K562 (cell line): ENCODE results near the gene GABRB2. TPM values are rescaled to one million over a fixed set of nuclear protein-coding genes. Genes with fewer than 3 reads are reported as not detected.

Source experiments
- ATAC-seq: fragments of 200-7000 bp; cut with Tn5 transposase; 3 replicates; pipeline ENCODE4 v1.9.1; 2020; ENCODE audit warnings: moderate library complexity
- BruUV-seq: library from RNA; stranded (reverse); fragments of 400-500 nt; replicated peaks from 2 replicates; lab custom pipeline; 2021; lab: Mats Ljungman, UMichigan
- CTCF ChIA-PET: fragments of 300-600 bp; formaldehyde crosslinking; extraction: SDS; loops from one replicate; lab custom pipeline; 2021; ENCODE audit warnings: low intra/inter-chr PET ratio; lab: Yijun Ruan, JAX
- POLR2A ChIA-PET: fragments of 300-600, 350-650 bp; sonication (Branson Sonifier 250); formaldehyde crosslinking; extraction: SDS; loops from one replicate; lab custom pipeline; 2021; ENCODE audit warnings: antibody characterized with exemption, inconsistent platforms; lab: Yijun Ruan, JAX
- DNase-seq, 4 experiments: peaks; one replicate each; pipeline versions ENCODE4 v3.0.0 to v3.0.0-alpha.2; 2011 to 2018; ENCODE audit warnings: low spot score in 3 of 4, mixed read lengths in 3 of 4; ENCODE audit errors: extremely low read depth in 1 of 4
- FAIRE-seq: peaks from 2 replicates; lab custom pipeline; 2011; peaks lifted over from hg19 to GRCh38; lab: Jason Lieb, UNC
- H2AFZ ChIP-seq: 2 replicates; pipeline ENCODE4 v1.6.0; 2011; ENCODE audit warnings: low read depth, low read length, control low read depth, inconsistent platforms
- H3K27ac ChIP-seq: fragments of 200-600 bp; 3 replicates; pipeline ENCODE4 v1.8.0; 2011; ENCODE audit warnings: low read depth, mild to moderate bottlenecking, control low read depth, inconsistent platforms, low read length, moderate library complexity, mixed read lengths; ENCODE audit errors: extremely low read depth
- H3K27me3 ChIP-seq, 2 experiments: fragments of 300-600 bp in 1 of 2; 2 replicates in 1 of 2; 3 replicates in 1 of 2; pipeline versions ENCODE4 v1.6.0 to v1.8.0; 2011; ENCODE audit warnings: inconsistent platforms in 2 of 2, low read length in 2 of 2, mild to moderate bottlenecking in 1 of 2, mixed read lengths in 1 of 2, moderate library complexity in 1 of 2; ENCODE audit not compliant: control insufficient read depth in 2 of 2, insufficient read depth in 2 of 2
- H3K36me3 ChIP-seq: fragments of 300-600 bp; 3 replicates; pipeline ENCODE4 v1.8.0; 2011; ENCODE audit warnings: mild to moderate bottlenecking, low read length, inconsistent platforms; ENCODE audit not compliant: control insufficient read depth, insufficient read depth
- H3K4me1 ChIP-seq, 2 experiments: fragments of 200-600 bp in 1 of 2; replicated peaks in 1 of 2; 2 replicates in 1 of 2; 3 replicates in 1 of 2; pipeline versions ENCODE4 v1.5.1 to v1.8.0; 2011; ENCODE audit warnings: inconsistent platforms in 2 of 2, low read length in 2 of 2, mild to moderate bottlenecking in 1 of 2, mixed read lengths in 1 of 2, moderate library complexity in 1 of 2; ENCODE audit not compliant: control insufficient read depth in 2 of 2, insufficient read depth in 2 of 2
- H3K4me2 ChIP-seq: 2 replicates; pipeline ENCODE4 v1.6.1; 2011; ENCODE audit warnings: low read length, control low read depth, inconsistent platforms, mixed read lengths; ENCODE audit not compliant: insufficient read depth
- H3K4me3 ChIP-seq: fragments of 200-600 bp; sonication (generic), shearing (Covaris generic); 2 replicates; pipeline ENCODE4 v1.5.1; 2016; ENCODE audit warnings: control low read depth, inconsistent platforms
- H3K79me2 ChIP-seq: fragments of 200-600 bp; 3 replicates; pipeline ENCODE4 v1.8.0; 2011; ENCODE audit warnings: low read length, inconsistent platforms; ENCODE audit not compliant: control insufficient read depth, insufficient read depth
- H3K9ac ChIP-seq, 2 experiments: 2 replicates each; pipeline versions ENCODE4 v1.6.0 to v1.6.1; 2011; ENCODE audit warnings: low read depth in 2 of 2, low read length in 2 of 2, control low read depth in 1 of 2, inconsistent platforms in 1 of 2, mild to moderate bottlenecking in 1 of 2, mixed read lengths in 1 of 2; ENCODE audit not compliant: insufficient read depth in 1 of 2
- H3K9me1 ChIP-seq: one replicate; pipeline ENCODE4 v1.6.0; 2011; ENCODE audit warnings: inconsistent platforms, mild to moderate bottlenecking, low read length, moderate library complexity; ENCODE audit not compliant: control insufficient read depth, insufficient read depth
- H3K9me3 ChIP-seq: replicated peaks from 2 replicates; pipeline ENCODE4 v1.5.1; 2011; ENCODE audit warnings: low read depth, low read length, inconsistent platforms; ENCODE audit not compliant: control insufficient read depth, insufficient read depth
- H4K20me1 ChIP-seq: replicated peaks from 2 replicates; pipeline ENCODE4 v1.6.1; 2011; ENCODE audit warnings: low read length, inconsistent platforms, mixed read lengths; ENCODE audit not compliant: control insufficient read depth, insufficient read depth
- CHD4 ChIP-seq: fragments of 200-600 bp; sonication (generic); IDR thresholded peaks from 3 replicates; pipeline ENCODE4 v1.6.1; 2012; ENCODE audit warnings: low read depth, mild to moderate bottlenecking, mixed read lengths, low read length, inconsistent platforms; ENCODE audit not compliant: insufficient read depth, insufficient replicate concordance, poor library complexity, severe bottlenecking
- FOXM1 ChIP-seq, 2 experiments: fragments of 450-650 bp in 1 of 2; sonication (generic) in 1 of 2; formaldehyde crosslinking in 1 of 2; IDR thresholded peaks; 2 replicates each; pipeline versions ENCODE4 v1.6.1 to v1.9.0; 2017 to 2022; ENCODE audit warnings: low read depth in 2 of 2, mild to moderate bottlenecking in 2 of 2, missing genetic modification reagents in 1 of 2, moderate library complexity in 1 of 2
- HDAC3 ChIP-seq: fragments of 450-650 bp; IDR thresholded peaks from 2 replicates; pipeline ENCODE4 v1.6.1; 2018; ENCODE audit warnings: borderline replicate concordance, mild to moderate bottlenecking, moderate library complexity; ENCODE audit not compliant: partially characterized antibody
- HDAC6 ChIP-seq: IDR thresholded peaks from 2 replicates; pipeline ENCODE4 v1.6.1; 2012; ENCODE audit warnings: low read depth, mild to moderate bottlenecking, control low read depth, inconsistent platforms, low read length, moderate library complexity
- HMG20A ChIP-seq: fragments of 450-650 bp; formaldehyde crosslinking; conservative IDR thresholded peaks from 2 replicates; pipeline ENCODE4 v1.4.0; 2020; ENCODE audit warnings: mild to moderate bottlenecking, mixed read lengths
- KDM4B ChIP-seq, 2 experiments: fragments of 450-650 bp in 1 of 2; sonication (generic) in 1 of 2; IDR thresholded peaks; 2 replicates each; pipeline ENCODE4 v1.6.1; 2016 to 2017; ENCODE audit warnings: borderline replicate concordance in 2 of 2, antibody characterized with exemption in 1 of 2, low read depth in 1 of 2, mild to moderate bottlenecking in 1 of 2
- MTA1 ChIP-seq: fragments of 450-650 bp; IDR thresholded peaks from 2 replicates; pipeline ENCODE4 v1.6.1; 2017; ENCODE audit warnings: borderline replicate concordance
- NRF1 ChIP-seq, 2 experiments: fragments of 450-650 bp; IDR thresholded peaks in 1 of 2; conservative IDR thresholded peaks in 1 of 2; 2 replicates each; pipeline ENCODE4 v1.6.1; 2014; ENCODE audit warnings: mild to moderate bottlenecking in 2 of 2
- SIRT6 ChIP-seq: IDR thresholded peaks from one replicate; pipeline ENCODE4 v1.6.1; 2012; ENCODE audit warnings: low read depth, mild to moderate bottlenecking, control low read depth, inconsistent platforms, low read length, moderate library complexity
- SMARCC2 ChIP-seq: fragments of 450-650 bp; IDR thresholded peaks from 2 replicates; pipeline ENCODE4 v1.6.1; 2017; ENCODE audit warnings: antibody characterized with exemption, moderate library complexity, mild to moderate bottlenecking, low read depth
- THRAP3 ChIP-seq: fragments of 450-650 bp; IDR thresholded peaks from 2 replicates; pipeline ENCODE4 v1.6.1; 2016; ENCODE audit warnings: mild to moderate bottlenecking, inconsistent platforms, borderline replicate concordance
- XRCC4 ChIP-seq: IDR thresholded peaks from one replicate; pipeline ENCODE4 v1.6.1; 2011; ENCODE audit not compliant: insufficient read depth, insufficient read length; ENCODE audit errors: extremely low read depth
- ZNF133 ChIP-seq: fragments of 250-450 bp; sonication (Bioruptor Pico); IDR thresholded peaks from 2 replicates; pipeline ENCODE4 v1.4.0; 2020; ENCODE audit warnings: mild to moderate bottlenecking
- ZNF277 ChIP-seq: fragments of 250-450 bp; sonication (Bioruptor Pico); IDR thresholded peaks from 2 replicates; pipeline ENCODE4 v1.8.0; 2022; ENCODE audit warnings: inconsistent platforms, mild to moderate bottlenecking, moderate library complexity, borderline replicate concordance
- ZNF3 ChIP-seq: fragments of 250-450 bp; sonication (Bioruptor Pico); IDR thresholded peaks from 2 replicates; pipeline ENCODE4 v1.5.0; 2021; ENCODE audit warnings: mild to moderate bottlenecking, moderate library complexity
- WGBS: fragments of 100-300 bp; shearing (Covaris generic); methylation state at CpG from one replicate; pipeline ENCODE4 v1.1.6; 2016; ENCODE audit warnings: low coverage, mixed read lengths; ENCODE audit not compliant: insufficient coverage; ENCODE audit errors: missing lambda C conversion rate; 5-methylcytosine and 5-hydroxymethylcytosine counted together
- in situ Hi-C: fragments of 300-500 bp; cut with MboI; formaldehyde crosslinking; loops from 4 replicates; pipeline ENCODE4 v1.15.0; 2018; ENCODE audit warnings: inconsistent platforms, mixed read lengths
- intact Hi-C: fragments of 100-400 bp; cut with micrococcal nuclease; formaldehyde crosslinking; loops from 2 replicates; pipeline ENCODE4 v1.14.2; 2022
- polyA plus RNA-seq, 8 experiments: library from polyadenylated mRNA; depleted of rRNA in 4 of 8; stranded (reverse) in 5 of 8; unstranded in 3 of 8; fragments of >200 nt; fragmentation: Nextera tagmentation in 2 of 8; fragmentation: Illumina TruSeq in 1 of 8; extraction: Ambion mirVana in 2 of 8; extraction: Trizol in 1 of 8; gene quantifications; 2 replicates each; pipeline versions ENCODE4 v1.2.1 to v1.2.3, GENCODE V29; 2011 to 2014; ENCODE audit warnings: inconsistent platforms in 1 of 8, missing spikeins in 1 of 8
- total RNA-seq, 7 experiments: library from RNA; depleted of rRNA in 6 of 7; stranded (reverse); fragments of >200 nt in 6 of 7; fragmentation: Illumina TruSeq in 2 of 7; extraction: Trizol in 2 of 7; gene quantifications; 2 replicates each; pipeline versions ENCODE4 v1.2.1 to v1.2.3, GENCODE V29; 2011 to 2021; ENCODE audit warnings: low replicate concordance in 1 of 7
- TF ChIP-seq, protein P1 (sequence below): fragments of 200-400 bp; formaldehyde crosslinking; IDR thresholded peaks from 2 replicates; pipeline ENCODE4 v1.6.1; 2017; ENCODE audit warnings: mild to moderate bottlenecking, low read depth, low read length, moderate library complexity
- TF ChIP-seq, protein P2 (sequence below): sonication (generic); formaldehyde crosslinking; IDR thresholded peaks from 2 replicates; pipeline ENCODE4 v1.8.0; 2022; ENCODE audit warnings: mild to moderate bottlenecking, missing genetic modification reagents, borderline replicate concordance

GABRB2 gene
- total and polyA plus RNA-seq, 9 of the 15 experiments (the other 6 are each of a cell fraction or from before 2014, with no cell fraction given): not detected

GRCh38 chr5:161283296-161283695 lies 263.2 kb downstream of the GABRB2 start:
- Histone ChIP-seq H4K20me1 (no peaks in the 10 kb centered on the region), H3K4me3 (no peak overlapping the region), H3K9ac (no peak overlapping the region), H3K4me1 (no peaks in the 10 kb centered on the region), H3K36me3 (no peaks in the 10 kb centered on the region), H3K79me2 (no peaks in the 10 kb centered on the region), H3K4me2 (no peak overlapping the region), H3K27me3 (no peaks in the 10 kb centered on the region), H3K9me3 (peaks cover 2% of the 10 kb centered on the region; the same call in 1 of the 2 replicates), H3K9me1 (no peaks in the 10 kb centered on the region), H3K27ac (no peak overlapping the region), H2AFZ (no peak overlapping the region)
- DNase-seq (no peak), FAIRE-seq (no peak), ATAC-seq (no peak)
- 0% methylated on average over 1 of the region's 1 CpG for WGBS
- BruUV-seq: no TSS peak
- ChIA-PET CTCF (no interaction called here), POLR2A (no interaction called here)
- intact Hi-C loops (no loop called here), in situ Hi-C loops (no loop called here)
- TF ChIP-seq, protein P1, sequence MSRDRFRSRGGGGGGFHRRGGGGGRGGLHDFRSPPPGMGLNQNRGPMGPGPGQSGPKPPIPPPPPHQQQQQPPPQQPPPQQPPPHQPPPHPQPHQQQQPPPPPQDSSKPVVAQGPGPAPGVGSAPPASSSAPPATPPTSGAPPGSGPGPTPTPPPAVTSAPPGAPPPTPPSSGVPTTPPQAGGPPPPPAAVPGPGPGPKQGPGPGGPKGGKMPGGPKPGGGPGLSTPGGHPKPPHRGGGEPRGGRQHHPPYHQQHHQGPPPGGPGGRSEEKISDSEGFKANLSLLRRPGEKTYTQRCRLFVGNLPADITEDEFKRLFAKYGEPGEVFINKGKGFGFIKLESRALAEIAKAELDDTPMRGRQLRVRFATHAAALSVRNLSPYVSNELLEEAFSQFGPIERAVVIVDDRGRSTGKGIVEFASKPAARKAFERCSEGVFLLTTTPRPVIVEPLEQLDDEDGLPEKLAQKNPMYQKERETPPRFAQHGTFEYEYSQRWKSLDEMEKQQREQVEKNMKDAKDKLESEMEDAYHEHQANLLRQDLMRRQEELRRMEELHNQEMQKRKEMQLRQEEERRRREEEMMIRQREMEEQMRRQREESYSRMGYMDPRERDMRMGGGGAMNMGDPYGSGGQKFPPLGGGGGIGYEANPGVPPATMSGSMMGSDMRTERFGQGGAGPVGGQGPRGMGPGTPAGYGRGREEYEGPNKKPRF: no peak
- TF ChIP-seq HMG20A (CRISPR knock-in tag) (no peak), XRCC4 (no peak), ZNF133 (CRISPR knock-in tag) (no peak), THRAP3 (no peak), CHD4 (no peak), HDAC3 (no peak), HDAC6 (no peak), KDM4B (IDR thresholded peaks at IDR 0.05; ENCODE audit: borderline replicate concordance in 2 of 2, low read depth in 1 of 2) (no peak), SIRT6 (no peak), ZNF277 (no peak), ZNF3 (CRISPR knock-in tag) (no peak), MTA1 (no peak), FOXM1 (IDR thresholded peaks at IDR 0.05; ENCODE audit: low read depth) (no peak), FOXM1 (CRISPR knock-in tag; IDR thresholded peaks at IDR 0.05; ENCODE audit: low read depth) (no peak), NRF1 (conservative IDR thresholded peaks at IDR 0.05 in 1 of 2, IDR thresholded peaks at IDR 0.05 in 1 of 2) (no peak), SMARCC2 (no peak)
- TF ChIP-seq, protein P2, sequence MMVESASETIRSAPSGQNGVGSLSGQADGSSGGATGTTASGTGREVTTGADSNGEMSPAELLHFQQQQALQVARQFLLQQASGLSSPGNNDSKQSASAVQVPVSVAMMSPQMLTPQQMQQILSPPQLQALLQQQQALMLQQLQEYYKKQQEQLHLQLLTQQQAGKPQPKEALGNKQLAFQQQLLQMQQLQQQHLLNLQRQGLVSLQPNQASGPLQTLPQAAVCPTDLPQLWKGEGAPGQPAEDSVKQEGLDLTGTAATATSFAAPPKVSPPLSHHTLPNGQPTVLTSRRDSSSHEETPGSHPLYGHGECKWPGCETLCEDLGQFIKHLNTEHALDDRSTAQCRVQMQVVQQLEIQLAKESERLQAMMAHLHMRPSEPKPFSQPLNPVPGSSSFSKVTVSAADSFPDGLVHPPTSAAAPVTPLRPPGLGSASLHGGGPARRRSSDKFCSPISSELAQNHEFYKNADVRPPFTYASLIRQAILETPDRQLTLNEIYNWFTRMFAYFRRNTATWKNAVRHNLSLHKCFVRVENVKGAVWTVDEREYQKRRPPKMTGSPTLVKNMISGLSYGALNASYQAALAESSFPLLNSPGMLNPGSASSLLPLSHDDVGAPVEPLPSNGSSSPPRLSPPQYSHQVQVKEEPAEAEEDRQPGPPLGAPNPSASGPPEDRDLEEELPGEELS (CRISPR knock-in tag): no peak
